ENCODE measurements around the gene FNTB. TPM values are rescaled to one million over a fixed set of nuclear protein-coding genes. Genes with fewer than 3 reads are reported as not detected.

FNTB gene
- total RNA-seq, 2 donors from 2014 or later = 8.0 to 14.8 TPM

DNA sequence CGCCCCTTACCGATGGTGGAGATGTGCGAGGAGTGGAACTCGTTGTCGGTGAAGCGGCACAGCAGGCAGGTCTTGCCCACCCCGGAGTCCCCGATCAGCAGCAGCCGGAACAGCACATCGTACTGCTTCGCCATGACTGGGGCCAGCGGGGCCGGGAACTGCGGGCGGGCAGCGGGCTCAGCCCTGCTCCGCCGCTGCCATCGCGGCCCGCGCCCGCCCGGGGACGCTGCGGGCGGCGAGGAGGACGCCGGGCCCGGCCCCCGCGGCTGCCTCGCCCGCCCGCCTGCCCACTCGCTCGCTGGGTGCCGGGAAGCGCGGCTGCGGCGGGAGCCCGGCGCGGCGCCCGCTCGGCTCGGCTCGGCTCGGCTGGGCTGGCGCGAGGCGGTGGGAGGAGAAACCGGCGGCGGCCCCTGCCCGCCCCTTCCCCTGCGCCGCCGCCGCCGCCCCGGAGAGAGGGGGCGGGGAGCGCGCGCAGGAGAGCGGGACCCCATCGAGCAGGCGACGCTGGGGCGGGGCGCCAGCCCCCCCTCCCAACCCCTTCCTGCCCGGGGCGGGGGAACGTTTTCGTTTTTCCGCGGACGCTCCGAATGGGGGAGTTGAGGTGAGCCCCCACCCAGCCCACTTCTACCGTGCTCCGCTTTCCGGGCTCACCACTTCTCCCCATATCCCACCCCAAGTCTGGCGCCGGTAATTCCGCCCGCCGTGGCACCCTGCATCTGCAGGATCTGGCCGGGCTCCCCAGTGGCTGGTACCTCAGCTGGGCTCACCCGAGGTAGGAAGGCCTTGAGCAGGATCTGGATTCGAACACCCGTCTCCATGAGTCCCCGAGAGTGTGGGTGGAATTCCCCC is 14.5 kb upstream of the FNTB start, which contains the start of gene RAB15:
TSS of gene RAB15 (minus strand) at position 394 of the 849 bp plus-strand sequence. CDS start at position 134, 260 bp downstream.
- DNase-seq (ENCODE audit: low spot score) = no peak
- intact Hi-C loops (cut with DNase I) = no loop called here

DNA sequence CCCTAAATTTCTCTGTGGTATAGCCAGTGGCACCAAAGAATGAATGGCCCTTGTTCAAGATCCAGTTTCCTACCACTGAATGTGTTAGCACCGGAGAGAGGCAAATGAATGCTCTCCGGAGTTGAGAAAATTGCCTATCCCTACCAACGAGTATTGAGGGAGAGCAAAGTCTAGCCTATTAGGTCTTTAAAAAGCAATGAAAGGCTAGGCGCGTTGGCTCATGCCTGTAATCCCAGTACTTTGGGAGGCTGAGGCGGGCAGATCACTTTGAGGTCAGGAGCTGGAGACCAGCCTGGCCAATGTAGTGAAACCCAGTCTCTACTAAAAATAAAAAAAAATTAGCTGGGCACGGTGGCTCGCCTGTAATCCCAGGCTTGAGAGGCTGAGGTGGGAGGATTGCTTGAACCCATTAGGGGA is 13.7 kb upstream of the FNTB start:
- DNase-seq (ENCODE audit: low spot score) = no peak
- intact Hi-C loops (cut with DNase I) = no loop called here

DNA sequence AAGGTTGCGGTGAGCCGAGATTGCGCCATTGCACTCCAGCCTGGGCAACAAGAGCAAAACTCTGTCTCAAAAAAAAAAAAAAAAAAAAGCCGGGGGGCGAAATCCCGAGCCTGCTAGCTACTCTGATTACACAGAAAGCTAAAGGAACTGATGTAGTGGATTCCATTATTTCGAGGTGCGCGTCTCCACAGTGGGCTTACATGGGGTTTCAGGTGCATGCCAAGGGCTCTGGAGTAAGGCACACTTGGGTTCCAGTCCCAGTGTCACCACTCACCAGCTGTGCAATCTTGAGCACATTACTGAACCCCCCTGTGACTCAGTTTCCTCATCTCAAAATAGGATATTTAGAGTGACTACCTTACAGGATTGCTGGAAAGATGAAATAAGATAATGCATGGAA is 12.9 kb upstream of the FNTB start:
- intact Hi-C loops (cut with DNase I) = loop anchor here in 1 of 2 donors (1.0 kb wide), 1 partner anchor 44 kb away; no protein-coding TSS in a partner anchor
- DNase-seq (ENCODE audit: low spot score) = no peak

DNA sequence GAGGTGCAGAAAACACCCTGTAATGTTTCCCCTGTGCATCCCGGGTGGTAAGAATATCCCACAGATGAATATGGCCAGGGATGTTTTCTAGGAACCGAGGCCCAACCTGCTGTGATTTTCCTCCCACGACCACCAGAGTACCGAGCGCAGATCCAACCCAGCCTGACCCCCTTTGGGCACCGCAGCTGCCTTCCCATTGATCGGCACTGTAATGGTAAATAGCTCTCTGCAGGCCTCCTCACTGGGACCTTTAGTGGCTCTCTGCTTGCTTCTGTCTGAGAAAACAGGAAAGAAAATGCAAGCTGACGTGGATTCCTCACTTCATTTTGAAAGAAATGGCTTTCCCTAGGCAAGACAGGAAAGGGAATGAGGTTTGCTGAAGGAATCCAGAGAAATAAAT is 12.1 kb upstream of the FNTB start:
- intact Hi-C loops (cut with DNase I) = loop anchor here in 1 of 2 donors (1.0 kb wide), 1 partner anchor 44 kb away; no protein-coding TSS in a partner anchor
- DNase-seq (ENCODE audit: low spot score) = no peak

DNA sequence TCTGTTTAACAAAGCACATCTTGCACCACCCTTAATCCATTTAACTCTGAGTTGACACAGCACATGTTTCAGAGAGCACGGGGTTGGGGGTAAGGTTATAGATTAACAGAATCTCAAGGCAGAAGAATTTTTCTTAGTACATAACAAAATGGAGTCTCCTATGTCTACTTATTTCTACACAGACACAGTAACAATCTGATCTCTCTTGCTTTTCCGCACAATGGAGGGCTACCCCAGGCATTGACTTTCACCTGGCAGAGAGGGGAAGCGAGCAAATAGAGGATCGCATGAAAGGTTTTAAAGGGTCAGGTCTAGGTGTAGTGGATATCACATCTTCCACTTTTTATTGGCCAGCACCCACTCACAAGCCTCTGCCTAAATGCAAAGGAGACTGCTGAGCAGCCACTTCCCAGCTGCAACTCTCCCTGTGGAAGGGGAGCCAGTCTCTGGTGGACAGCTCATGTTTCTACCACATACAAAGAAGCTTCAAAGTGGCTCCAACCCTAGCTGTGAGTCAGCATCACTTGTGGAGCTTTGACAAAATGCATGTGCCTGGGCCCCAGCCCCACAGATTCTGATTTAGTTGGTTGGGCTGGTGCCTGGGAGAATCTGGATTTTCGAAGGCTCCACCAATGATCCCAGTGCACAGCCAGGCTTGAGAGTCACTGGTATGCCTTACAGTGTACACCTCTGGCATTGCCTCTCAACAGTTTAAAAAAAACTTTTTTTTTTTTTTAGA is 7.2 kb upstream of the FNTB start:
- no peak for DNase-seq (ENCODE audit: low spot score)
- intact Hi-C loops (cut with DNase I) = loop anchor here in 1 of 2 donors (10.0 kb wide), 1 partner anchor 855 kb away; no protein-coding TSS in a partner anchor

DNA sequence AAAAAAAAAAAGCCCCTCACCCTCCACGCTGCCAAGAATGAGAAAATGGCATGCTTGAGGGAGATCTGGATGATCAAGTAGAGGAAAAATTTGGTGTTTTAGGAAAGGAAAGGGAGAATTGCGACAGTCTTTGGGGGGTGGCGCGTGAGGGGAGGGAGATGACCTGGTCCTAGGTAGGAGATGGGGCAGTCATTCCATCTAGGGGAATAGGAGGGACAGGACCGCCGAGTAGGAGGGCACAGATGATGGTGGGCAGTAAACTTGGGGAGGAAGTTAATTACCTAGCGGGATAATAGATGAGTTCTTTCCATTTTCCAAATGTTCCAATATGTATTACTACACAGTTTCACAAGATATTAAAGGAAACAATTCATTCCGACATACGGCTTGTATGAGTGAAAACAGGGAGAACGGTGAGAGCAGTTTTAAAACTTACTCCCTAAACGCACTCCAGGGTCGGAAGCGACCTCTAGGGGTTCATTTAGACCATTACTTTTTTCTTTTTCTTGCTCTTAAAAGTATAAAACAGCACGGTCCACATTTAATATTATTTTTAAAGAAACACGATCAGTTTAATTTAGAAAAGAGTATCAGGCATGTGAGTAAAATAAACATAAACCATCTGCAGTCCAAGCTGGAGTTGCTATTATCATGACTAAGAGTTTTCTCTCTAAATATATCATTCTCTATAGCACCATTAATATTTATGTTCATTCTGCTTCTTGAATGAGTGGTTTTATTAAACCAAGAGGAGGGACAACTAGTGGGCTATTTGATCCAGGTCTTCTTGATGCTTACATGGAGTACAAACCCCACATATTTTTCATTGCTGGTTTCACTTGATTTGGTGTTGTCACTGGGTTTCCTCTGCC is 3.0 kb upstream of the FNTB start:
- intact Hi-C loops (cut with DNase I) = loop anchor here in 1 of 2 donors (10.0 kb wide), 1 partner anchor 851 kb away; no protein-coding TSS in a partner anchor
- no peak for DNase-seq (ENCODE audit: low spot score)

DNA sequence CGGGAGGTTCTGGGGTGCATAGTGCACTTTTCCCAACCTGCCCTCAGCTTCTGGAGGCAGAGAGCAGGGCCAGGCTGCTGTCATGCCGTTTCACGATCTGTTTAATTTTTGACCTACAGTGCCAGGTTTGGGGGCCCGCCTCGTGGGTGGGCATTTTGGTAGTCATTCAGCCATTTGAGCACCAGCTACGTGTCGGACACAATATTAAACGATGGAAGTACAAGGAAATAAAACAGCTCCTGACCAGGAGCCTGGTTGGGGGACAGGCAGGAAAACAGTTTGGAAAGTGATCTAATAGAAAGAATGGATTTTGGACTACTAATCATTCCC is 708 bp downstream of the FNTB start:
- intact Hi-C loops (cut with DNase I) = loop anchor here in 1 of 2 donors (10.0 kb wide), 1 partner anchor 847 kb away; no protein-coding TSS in a partner anchor

DNA sequence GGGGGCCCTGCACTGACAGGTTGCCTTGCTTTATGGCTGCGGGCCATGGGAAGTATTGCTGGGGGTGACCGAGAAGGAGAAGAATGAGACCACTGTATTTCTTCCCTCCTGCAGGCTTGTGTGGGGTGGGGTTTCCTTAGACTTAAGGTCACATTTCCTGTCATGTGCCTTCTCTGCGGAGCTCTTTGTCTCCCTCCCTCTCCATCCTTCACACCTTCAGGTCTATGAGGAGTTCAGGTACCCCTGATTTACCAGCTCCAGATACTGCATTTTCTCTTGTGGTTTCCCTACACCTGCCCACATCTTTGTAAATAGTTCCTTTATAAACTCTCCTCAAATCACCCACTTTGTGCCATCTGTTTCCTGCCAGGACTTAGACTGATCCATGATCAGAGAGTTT is 3.6 kb downstream of the FNTB start:
- no peak for DNase-seq (ENCODE audit: low spot score)
- intact Hi-C loops (cut with DNase I) = no loop called here

More for the DNA sequence above, 708 bp downstream of the FNTB start:
- DNase-seq (ENCODE audit: low spot score) = no peak

DNA sequence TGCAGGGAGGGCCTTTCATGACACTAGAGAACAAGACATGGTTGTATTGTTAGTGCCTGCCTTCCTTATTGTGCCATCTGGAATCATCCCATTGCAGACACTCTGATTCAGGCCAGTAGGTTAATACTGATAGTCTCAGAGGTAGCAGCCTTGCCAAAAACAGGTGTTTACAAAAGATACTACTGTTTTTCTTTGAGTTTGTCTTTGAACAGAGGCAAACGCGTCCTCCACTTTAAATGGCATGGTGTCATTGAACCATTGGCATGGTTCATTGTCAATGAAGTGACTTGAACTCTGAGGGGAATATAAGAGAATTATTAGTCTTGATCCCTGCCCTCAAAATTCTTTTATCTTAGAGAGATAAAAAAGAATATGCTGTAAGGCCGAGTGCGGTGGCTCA is 4.2 kb downstream of the FNTB start:
- no peak for DNase-seq (ENCODE audit: low spot score)
- intact Hi-C loops (cut with DNase I) = no loop called here

DNA sequence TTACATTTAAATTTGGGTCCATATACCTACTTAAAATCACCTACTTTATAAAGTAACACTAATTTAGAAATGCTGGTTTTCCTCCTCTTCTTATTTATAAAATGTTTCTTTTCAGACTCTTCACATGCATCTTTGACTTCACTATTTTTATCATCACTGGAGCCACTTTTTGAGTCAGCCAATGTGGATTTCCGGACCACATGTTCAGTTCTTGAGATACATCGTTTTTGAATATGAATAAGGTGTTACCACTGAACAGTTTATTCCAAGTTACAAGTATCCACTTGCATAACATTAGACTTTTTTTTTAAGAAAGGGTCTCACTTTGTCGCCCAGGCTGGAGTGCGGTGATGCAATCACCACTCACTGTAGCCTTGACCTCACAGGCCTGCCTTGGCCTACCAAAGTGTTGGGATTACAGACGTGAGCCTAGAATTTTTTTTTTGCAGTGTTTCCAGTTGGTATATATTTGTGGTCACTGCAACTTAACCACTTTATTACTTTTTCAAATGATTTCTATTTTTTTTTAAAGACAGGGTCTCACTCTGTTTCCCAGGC is 5.7 kb downstream of the FNTB start:
- intact Hi-C loops (cut with DNase I) = no loop called here
- no peak for DNase-seq (ENCODE audit: low spot score)

DNA sequence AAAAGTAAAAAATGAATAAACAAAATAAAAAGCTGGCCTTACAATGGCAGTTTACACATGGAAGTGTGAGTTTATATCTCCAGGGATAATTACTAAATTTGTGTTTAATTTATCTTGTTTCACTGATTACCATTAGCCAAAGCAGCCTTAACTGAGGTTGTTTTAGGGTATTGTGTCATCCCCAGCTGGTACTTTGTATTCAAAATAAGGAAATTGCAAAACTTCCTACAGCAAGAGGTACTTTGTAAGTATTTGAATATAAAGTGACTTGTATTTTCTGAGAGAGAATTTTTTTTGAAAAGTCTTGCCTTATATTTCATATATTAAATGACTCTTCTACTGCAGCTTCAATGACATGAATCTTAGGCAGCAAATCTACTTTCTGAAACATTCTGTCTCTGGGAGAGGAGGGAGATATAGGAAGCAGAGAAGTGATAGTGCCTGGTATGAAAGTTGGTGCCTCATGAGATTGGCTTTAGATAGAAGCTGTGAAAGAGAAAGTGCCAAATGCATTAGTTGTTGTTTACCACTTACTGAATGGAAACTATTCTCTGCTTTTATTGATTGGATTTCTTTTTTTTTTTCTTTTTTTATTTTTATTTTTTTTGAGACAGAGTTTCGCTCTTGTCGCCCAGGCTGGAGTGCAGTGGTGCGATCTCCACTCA is 6.7 kb downstream of the FNTB start:
- intact Hi-C loops (cut with DNase I) = no loop called here
- DNase-seq (ENCODE audit: low spot score) = no peak

DNA sequence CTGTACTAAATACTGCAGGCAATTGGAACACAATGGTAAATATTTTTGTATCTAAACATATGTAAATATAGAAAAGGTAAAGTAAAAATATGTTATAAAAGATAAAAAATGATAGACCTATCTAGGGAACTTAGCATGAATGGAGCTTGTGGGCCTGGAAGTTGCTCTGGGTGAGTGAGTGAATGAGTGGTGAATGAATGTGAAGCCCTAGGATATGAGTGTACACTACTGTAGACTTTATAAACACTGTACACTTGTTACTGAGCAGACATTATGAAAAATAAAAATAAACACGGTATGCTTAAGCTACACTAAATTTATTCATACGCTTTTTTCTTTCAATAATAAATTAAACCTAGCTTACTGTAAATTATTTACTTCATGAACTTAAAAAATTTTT is 7.8 kb downstream of the FNTB start:
- DNase-seq (ENCODE audit: low spot score) = no peak
- intact Hi-C loops (cut with DNase I) = no loop called here

DNA sequence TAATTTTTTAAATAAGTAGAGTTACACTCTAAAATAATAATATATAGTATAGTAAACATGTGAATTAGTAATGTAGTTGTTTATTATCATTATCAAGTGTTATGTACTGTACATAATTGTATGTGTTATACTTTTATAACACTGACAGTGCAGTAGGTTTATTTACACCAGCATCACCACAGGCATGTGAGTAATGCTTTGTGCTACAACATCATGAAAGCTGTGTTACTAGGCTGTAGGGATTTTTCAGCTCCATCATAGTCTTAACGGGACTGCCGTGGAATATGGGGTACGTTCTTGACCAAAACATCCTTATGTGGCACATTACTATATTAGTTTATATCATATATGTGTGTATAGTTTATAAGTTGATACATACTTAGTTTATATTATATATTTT is 8.6 kb downstream of the FNTB start:
- no peak for DNase-seq (ENCODE audit: low spot score)
- intact Hi-C loops (cut with DNase I) = no loop called here

DNA sequence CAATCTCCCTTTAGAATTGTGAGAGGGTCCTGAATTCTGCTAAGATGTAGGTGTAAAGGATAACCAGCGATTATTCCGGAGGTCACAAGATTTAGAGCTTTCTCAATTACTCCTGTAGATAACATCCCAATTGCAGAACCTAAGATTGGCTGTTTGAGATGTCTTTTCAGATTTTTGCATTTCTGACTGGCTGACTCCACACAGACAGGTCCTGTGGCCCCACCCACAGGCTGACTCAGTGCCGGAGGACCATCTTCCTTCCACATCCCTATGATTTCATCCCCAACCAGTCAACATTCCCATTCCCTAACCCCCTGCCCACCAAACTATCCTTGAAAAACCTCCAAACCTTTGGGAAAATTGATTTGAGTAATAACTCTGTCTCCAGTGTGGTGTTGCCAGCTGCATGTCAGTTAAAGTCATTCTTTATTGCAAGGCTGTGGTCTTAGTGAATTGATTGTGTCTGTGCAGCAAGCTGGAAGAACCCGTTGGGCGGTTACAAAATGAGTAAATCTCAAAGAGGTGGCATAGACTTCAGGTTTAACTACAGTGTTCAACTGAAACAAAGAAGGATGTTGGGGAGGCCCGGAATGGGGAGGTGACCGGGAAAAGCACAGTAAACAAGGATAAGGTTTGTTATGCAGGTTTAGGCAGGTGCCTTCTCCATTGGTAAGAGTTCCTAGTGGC is 10.6 kb downstream of the FNTB start:
- DNase-seq (ENCODE audit: low spot score) = no peak
- intact Hi-C loops (cut with DNase I) = no loop called here

DNA sequence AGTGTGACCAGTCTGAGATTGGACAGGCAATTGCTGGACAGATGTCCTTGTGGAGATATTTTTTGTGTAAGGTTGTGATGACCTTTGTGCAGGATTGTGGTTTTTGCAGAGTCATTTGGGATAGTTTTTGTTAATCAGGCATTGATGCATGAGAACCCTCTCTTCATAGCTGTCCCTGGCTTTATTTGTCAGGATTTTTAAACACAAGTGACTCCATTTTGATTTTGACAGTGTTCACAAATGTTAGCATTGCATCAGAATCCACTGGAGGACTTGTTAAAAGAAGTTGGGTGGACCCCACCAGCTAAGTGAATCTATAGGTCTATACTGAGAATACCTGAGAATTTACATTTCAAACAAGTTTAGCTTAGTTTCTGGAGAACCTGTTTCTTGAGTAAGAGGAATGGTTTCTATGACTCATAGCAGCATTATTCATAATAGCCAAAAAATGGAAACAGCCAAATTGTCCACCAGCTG is 11.8 kb downstream of the FNTB start:
- DNase-seq (ENCODE audit: low spot score) = no peak
- intact Hi-C loops (cut with DNase I) = no loop called here

DNA sequence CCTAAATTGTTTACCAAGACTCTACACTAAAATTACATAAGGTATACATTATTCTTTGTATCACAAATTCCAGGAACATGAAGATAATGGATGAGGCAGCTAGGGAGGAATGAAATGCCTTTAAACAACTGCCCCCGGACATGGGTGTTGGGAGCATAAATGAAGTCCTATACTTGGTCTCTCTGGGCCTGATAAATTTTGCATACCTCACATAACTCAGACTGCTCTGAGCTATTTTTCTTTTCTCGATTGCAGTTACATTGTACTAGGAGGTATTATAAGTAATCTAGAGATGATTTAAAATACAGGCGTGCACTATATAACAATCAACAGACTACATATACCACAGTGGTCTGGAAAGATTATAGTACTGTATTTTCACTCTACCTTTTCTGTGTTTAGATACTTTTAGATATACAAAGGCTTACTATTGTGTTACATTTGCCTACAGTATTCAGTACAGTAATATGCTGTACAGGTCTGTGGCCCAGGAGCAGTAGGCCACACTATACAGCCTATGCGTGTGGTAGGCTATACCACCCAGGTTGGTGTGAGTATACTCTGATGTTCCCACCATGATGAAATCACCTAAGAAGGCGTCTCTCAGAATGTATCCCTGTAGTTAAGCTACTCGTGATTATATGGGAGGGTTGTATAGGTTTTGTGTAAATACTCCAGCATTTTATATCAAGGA is 14.3 kb downstream of the FNTB start:
- intact Hi-C loops (cut with DNase I) = no loop called here
- DNase-seq (ENCODE audit: low spot score) = no peak

DNA sequence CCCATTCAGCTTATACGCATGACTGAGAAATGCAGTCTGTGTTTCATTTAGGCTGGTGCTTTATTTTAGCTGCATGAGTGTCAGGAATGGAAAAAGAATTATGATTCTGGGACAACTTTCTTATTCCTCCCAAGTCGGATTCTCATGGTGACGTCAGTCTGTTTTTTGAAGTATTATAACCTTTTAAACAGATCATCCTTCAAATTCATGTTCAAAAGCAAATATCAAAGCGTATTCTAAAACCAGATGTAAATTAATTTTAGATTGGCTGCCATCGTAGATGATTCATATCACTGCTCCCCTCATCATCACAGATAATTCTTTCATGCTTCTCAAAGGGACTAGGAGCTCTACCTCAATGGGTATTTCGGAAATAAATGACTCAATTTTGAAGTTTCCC is 15.0 kb downstream of the FNTB start:
- intact Hi-C loops (cut with DNase I) = no loop called here

More for the DNA sequence above, 15.0 kb downstream of the FNTB start:
- DNase-seq (ENCODE audit: low spot score) = no peak
